Activated naive CD4-positive, alpha-beta T cell treated with anti-CD3 and anti-CD28 coated beads, Interleukin-2, amount 50 U/mL, for 16 hours (primary cell): ENCODE data around the gene PRKCE.
"Not testable (repeated sequence)": the region's sequence is repeated elsewhere in the genome, so short reads cannot be mapped to it uniquely, and the experiment has no call there.

ENCODE experiments used
- DNase-seq: peaks from one replicate; pipeline ENCODE4 v3.0.0-alpha.2; 2020

PRKCE gene

GRCh38 chr2:45670646-45671045 lies 19.2 kb downstream of the PRKCE start:
- DNase-seq, result no peak

DNA sequence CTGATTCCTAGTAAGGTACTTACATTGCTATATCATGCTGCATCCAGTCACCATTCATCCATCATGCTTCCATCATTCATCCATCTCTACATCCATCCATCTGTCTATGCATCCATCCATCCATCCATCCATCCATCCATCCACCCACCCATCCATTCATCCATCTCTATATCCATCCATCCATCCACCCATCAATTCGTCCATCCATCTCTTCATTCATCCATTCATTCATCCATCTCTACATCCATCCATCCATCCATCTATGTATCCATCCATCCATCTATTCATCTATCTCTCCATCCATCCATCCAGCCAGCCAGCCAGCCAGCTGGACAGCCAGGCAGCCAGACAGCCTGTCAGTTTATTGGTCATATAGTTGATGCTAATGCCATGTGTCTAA lies 20.7 kb downstream of the PRKCE start:
- no peak for DNase-seq

- no peak for DNase-seq
These were observed 22.8 kb downstream of the PRKCE start for GRCh38 chr2:45674035-45674816.

- no peak for DNase-seq
These were observed 23.9 kb downstream of the PRKCE start for GRCh38 chr2:45675263-45675812.

DNA sequence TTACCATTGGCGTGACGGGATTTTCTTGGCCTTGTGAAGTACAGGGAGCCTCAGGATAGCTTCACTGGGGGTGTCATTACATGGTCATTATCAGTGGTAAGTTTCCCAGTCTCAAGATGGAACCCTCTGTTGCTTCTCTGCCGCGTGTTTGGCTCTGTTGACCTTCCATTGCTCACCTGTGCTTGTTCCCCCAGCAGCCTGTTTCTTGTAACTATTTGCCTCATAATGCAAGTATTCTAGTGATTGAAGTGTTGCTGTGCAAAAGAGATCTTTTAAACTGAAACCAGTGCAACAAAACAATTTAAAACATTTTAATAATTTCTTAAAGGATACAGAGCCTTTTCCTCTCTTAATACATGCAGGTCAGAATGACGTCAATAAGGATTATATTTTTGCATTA lies 24.6 kb downstream of the PRKCE start:
- DNase-seq, result no peak

DNA sequence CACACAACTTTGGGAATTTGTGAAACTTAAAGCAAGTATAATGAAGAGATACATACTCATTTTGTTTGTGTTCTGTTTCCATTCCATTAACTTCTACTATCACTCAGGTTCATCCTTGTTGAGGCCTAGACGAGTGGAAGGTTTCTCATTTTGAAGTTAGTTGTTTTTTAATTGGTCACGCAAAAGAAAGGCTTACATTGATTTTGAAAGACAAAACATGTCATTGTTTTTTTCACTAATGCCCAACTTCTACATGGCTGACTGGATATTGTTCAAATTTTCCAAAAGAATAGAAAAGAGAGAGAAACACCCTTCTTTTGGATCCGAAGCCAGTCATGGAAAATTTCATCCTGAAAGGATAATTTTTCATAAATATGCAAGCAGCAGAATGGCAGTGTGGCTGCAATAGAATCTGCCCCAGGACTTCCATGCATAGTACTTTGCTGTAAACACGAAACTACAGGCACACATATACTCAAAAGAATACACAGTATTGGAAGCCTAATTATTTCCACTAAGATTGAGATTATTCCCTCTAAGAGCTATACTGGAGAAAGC lies 27.4 kb downstream of the PRKCE start:
- DNase-seq, result no peak

DNA sequence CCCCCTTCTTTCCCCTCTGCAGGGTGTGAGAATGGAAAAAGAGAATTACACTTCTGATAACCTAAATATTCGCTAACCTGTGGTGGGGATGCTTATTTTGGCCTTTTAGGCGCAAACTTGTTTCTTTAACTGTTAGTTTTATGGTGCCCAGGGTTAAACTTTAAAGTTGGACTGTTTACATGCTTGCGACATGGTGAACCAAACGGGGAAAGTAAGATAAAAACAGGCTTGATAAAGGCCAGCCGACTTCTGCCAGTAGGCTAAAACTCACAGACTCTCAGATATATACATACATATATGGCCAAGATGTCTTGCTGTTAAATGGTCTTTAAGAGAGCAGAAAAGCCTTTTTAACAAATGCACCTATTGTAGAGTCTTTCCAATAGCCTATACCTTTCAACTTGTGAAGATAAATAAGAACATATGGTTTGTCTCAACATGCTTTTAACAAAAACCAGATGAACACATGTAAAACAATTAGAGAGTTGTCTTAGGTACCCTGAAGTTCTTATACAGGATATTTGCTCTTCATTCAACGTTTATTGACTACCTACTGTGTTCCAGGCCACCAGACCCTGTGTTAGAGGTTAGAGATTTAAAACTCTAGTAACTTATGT lies 29.0 kb downstream of the PRKCE start:
- no peak for DNase-seq

- DNase-seq, result no peak
These were observed 30.2 kb downstream of the PRKCE start for GRCh38 chr2:45681675-45682074.

GRCh38 chr2:45683292-45683691 lies 31.8 kb downstream of the PRKCE start:
- no peak for DNase-seq

GRCh38 chr2:45684756-45685155 lies 33.3 kb downstream of the PRKCE start:
- DNase-seq, result no peak

GRCh38 chr2:45685260-45685659 lies 33.8 kb downstream of the PRKCE start:
- DNase-seq, result no peak

- no peak for DNase-seq
These were observed 36.5 kb downstream of the PRKCE start for GRCh38 chr2:45687964-45688363.

GRCh38 chr2:45688479-45689298 lies 37.2 kb downstream of the PRKCE start:
- no peak for DNase-seq

GRCh38 chr2:45690231-45690630 lies 38.8 kb downstream of the PRKCE start:
- DNase-seq, result no peak

DNA sequence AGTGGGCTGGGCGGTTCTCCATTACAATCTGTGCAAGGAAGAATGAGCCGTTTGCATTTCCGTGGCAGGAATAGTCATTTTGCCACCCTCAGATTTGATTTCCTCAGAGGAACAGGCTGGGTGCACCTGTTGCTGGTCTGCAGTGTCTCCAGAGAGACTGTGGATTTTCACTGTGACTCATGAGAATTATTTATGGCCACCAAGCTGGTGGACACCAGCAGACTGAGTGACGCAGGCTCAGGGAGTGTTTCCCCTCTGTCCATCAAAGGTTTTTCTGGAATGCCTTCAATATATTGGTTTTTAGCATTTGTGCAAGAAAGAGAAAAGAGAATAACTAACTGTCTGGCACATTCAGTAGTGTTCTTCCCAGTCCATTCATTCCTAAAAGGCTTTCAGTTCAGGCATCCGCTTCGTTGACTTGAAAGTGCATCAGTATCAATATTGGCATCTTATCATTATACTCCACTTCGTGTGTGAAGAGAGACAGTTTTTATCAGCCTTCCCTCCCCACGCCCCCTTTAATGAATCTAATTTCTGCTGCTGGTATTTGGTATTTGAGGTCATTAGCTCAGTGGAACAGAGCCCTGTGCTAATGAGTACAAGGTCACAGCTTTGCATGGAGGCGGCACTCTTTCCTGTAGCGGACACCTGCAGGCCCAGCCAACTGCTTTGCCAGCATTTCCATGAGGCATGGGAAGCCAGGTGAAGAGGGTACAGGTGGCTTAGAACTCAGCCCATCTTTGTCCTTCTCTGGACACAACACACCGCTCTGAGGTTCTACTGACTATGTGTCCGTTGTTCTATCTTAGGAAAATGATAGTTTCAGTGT lies 39.9 kb downstream of the PRKCE start:
- DNase-seq, result no peak

GRCh38 chr2:45692566-45692965 lies 41.1 kb downstream of the PRKCE start:
- DNase-seq, result no peak

DNA sequence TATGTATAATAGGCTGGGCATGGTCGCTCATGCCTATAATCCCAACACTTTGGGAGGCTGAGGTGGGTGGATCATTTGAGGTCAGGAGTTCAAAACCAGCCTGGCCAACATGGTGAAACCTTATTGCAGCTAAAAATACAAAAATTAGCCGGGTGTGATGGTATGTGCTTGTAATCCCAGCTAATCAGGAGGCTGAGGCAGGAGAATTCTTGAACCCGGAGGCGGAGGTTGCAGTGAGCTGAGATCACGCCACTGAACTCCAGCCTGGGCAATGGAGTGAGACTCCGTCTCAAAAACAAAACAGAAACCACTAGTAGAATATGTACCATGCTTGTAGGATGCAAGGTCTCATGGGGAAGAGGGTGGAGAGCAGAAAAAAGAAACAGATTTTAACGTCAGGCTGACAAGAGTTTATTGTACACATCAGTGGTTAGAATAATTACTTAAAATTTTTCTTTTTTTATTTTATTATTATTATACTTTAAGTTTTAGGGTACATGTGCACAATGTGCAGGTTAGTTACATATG lies 44.1 kb downstream of the PRKCE start:
- not testable (repeated sequence) for DNase-seq

GRCh38 chr2:45696708-45697107 lies 45.2 kb downstream of the PRKCE start:
- no peak for DNase-seq

- no peak for DNase-seq
These were observed 45.7 kb downstream of the PRKCE start for GRCh38 chr2:45697190-45697589.

DNA sequence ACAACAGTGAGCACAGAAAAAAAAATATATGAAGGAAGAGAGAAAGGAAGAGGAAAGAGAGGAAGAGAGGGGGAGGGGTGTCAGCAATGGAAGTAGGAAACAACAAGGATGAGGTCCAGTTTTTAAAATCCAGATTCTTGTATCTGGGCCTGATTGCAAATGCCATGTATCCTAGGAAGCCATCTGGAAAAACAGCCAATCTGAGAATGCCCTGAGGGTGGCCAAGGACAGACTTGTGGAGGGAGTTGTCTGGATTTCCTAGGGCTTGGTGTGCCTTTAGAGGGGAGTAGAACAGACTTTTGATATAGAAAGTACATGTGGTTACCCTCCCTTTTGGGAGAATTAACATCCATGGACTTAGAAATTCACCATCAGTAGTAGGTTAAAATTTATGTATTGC lies 47.1 kb downstream of the PRKCE start:
- no peak for DNase-seq

- DNase-seq, result no peak
These were observed 47.7 kb downstream of the PRKCE start for GRCh38 chr2:45699032-45699658.
